Measurements from ENCODE around the gene AK5. TPM values are rescaled to one million over a fixed set of nuclear protein-coding genes. Genes with fewer than 3 reads are reported as not detected.
A peak's percentile ranks its signal among the peaks of the same experiment; 100 is the strongest.

The AK5 gene
- total RNA-seq, 2 experiments from 2014 or later, result 7.0 to 9.1 TPM

GRCh38 chr1:77333501-77333900, 51.7 kb downstream of the AK5 start:
- intact Hi-C loops (cut with micrococcal nuclease), result no loop called here
- Mint-ChIP-seq H3K36me3 (ENCODE audit: low read depth) (peaks cover 13% of the 10 kb centered on the region), H3K9me3 (peaks cover 13% of the 10 kb centered on the region), H3K4me1 (ENCODE audit: low read depth) (peaks cover 14% of the 10 kb centered on the region), H3K27ac (no peak overlapping the region), H3K27me3 (ENCODE audit: low read depth) (no peaks in the 10 kb centered on the region), H3K4me3 (no peak overlapping the region)
- DNase-seq, result no peak
- CTCF ChIA-PET, result no interaction called here

- CTCF ChIA-PET, result no interaction called here
- Mint-ChIP-seq H3K27ac (no peak overlapping the region), H3K9me3 (peaks cover 9% of the 10 kb centered on the region), H3K36me3 (ENCODE audit: low read depth) (peaks cover 15% of the 10 kb centered on the region), H3K4me1 (ENCODE audit: low read depth) (peaks cover 4% of the 10 kb centered on the region), H3K4me3 (no peak overlapping the region), H3K27me3 (ENCODE audit: low read depth) (no peaks in the 10 kb centered on the region)
- intact Hi-C loops (cut with micrococcal nuclease), result no loop called here
- no peak for DNase-seq
Observed at GRCh38 chr1:77336729-77337128, 54.9 kb downstream of the AK5 start.

GRCh38 chr1:77339326-77339725, 57.5 kb downstream of the AK5 start:
- Mint-ChIP-seq H3K36me3 (ENCODE audit: low read depth) (peaks cover 15% of the 10 kb centered on the region), H3K9me3 (peaks cover 6% of the 10 kb centered on the region), H3K4me3 (no peak overlapping the region), H3K4me1 (ENCODE audit: low read depth) (peaks cover 4% of the 10 kb centered on the region), H3K27me3 (ENCODE audit: low read depth) (no peaks in the 10 kb centered on the region), H3K27ac (no peak overlapping the region)
- DNase-seq, result no peak
- intact Hi-C loops (cut with micrococcal nuclease), result no loop called here
- CTCF ChIA-PET, result interaction anchor here (0.6 kb wide), 1 partner anchor 154 kb away, joined by 4 read pairs; no protein-coding TSS in a partner anchor

GRCh38 chr1:77341195-77341594, 59.4 kb downstream of the AK5 start:
- Mint-ChIP-seq H3K4me1 (ENCODE audit: low read depth) (peaks cover 2% of the 10 kb centered on the region), H3K27ac (no peak overlapping the region), H3K4me3 (no peak overlapping the region), H3K9me3 (no peaks in the 10 kb centered on the region), H3K27me3 (ENCODE audit: low read depth) (no peaks in the 10 kb centered on the region), H3K36me3 (ENCODE audit: low read depth) (peaks cover 8% of the 10 kb centered on the region)
- intact Hi-C loops (cut with micrococcal nuclease), result no loop called here
- no peak for DNase-seq
- CTCF ChIA-PET, result no interaction called here

GRCh38 chr1:77342745-77343144, 60.9 kb downstream of the AK5 start:
- no peak for DNase-seq
- intact Hi-C loops (cut with micrococcal nuclease), result no loop called here
- Mint-ChIP-seq H3K27me3 (ENCODE audit: low read depth) (no peaks in the 10 kb centered on the region), H3K36me3 (ENCODE audit: low read depth) (peaks cover 8% of the 10 kb centered on the region), H3K27ac (no peak overlapping the region), H3K4me3 (no peak overlapping the region), H3K4me1 (ENCODE audit: low read depth) (peaks cover 14% of the 10 kb centered on the region), H3K9me3 (no peaks in the 10 kb centered on the region)
- CTCF ChIA-PET, result interaction anchor here (0.6 kb wide), 1 partner anchor 8 kb away, joined by 6 read pairs; no protein-coding TSS in a partner anchor

- Mint-ChIP-seq H3K36me3 (ENCODE audit: low read depth) (peaks cover 12% of the 10 kb centered on the region), H3K4me1 (ENCODE audit: low read depth) (peaks cover 18% of the 10 kb centered on the region), H3K27ac (peak overlapping the region; percentile 1), H3K9me3 (no peaks in the 10 kb centered on the region), H3K4me3 (no peak overlapping the region), H3K27me3 (ENCODE audit: low read depth) (no peaks in the 10 kb centered on the region)
- peak; percentile 69 for DNase-seq
- intact Hi-C loops (cut with micrococcal nuclease), result loop anchor here (5.0 kb wide), 1 partner anchor 85 kb away; no protein-coding TSS in a partner anchor
- CTCF ChIA-PET, result interaction anchor here (0.6 kb wide), 2 partner anchors 18 to 22 kb away, joined by 3 to 4 read pairs; no protein-coding TSS in a partner anchor
Observed at GRCh38 chr1:77347646-77348045, 65.8 kb downstream of the AK5 start.

- H3K27ac Mint-ChIP-seq, result no peak overlapping the region
- peaks cover 21% of the 10 kb centered on the region for H3K4me1 Mint-ChIP-seq (ENCODE audit: low read depth)
Observed at GRCh38 chr1:77348549-77348948, 66.7 kb downstream of the AK5 start.

GRCh38 chr1:77349275-77349674, 67.5 kb downstream of the AK5 start:
- intact Hi-C loops (cut with micrococcal nuclease), result loop anchor here (5.0 kb wide), 1 partner anchor 83 kb away; no protein-coding TSS in a partner anchor
- H3K4me3 Mint-ChIP-seq, result no peak overlapping the region
- H3K27me3 Mint-ChIP-seq (ENCODE audit: low read depth), result no peaks in the 10 kb centered on the region
- peaks cover 25% of the 10 kb centered on the region for H3K4me1 Mint-ChIP-seq (ENCODE audit: low read depth)
- no peak for DNase-seq
- no peaks in the 10 kb centered on the region for H3K9me3 Mint-ChIP-seq
- H3K27ac Mint-ChIP-seq, result no peak overlapping the region
- H3K36me3 Mint-ChIP-seq (ENCODE audit: low read depth), result peaks cover 12% of the 10 kb centered on the region
- CTCF ChIA-PET, result no interaction called here

More at GRCh38 chr1:77348549-77348948, 66.7 kb downstream of the AK5 start:
- H3K27me3 Mint-ChIP-seq (ENCODE audit: low read depth), result no peaks in the 10 kb centered on the region
- no peak for DNase-seq
- intact Hi-C loops (cut with micrococcal nuclease), result loop anchor here (5.0 kb wide), 1 partner anchor 84 kb away; no protein-coding TSS in a partner anchor
- CTCF ChIA-PET, result no interaction called here
- no peak overlapping the region for H3K4me3 Mint-ChIP-seq
- H3K36me3 Mint-ChIP-seq (ENCODE audit: low read depth), result peaks cover 12% of the 10 kb centered on the region
- H3K9me3 Mint-ChIP-seq, result no peaks in the 10 kb centered on the region

GRCh38 chr1:77350012-77350770, 68.4 kb downstream of the AK5 start:
- CTCF ChIA-PET, result no interaction called here
- H3K4me1 Mint-ChIP-seq (ENCODE audit: low read depth), result peaks cover 25% of the 10 kb centered on the region
- no peak overlapping the region for H3K4me3 Mint-ChIP-seq
- H3K27ac Mint-ChIP-seq, result no peak overlapping the region
- DNase-seq, result no peak
- intact Hi-C loops (cut with micrococcal nuclease), result no loop called here
- no peaks in the 10 kb centered on the region for H3K27me3 Mint-ChIP-seq (ENCODE audit: low read depth)
- peaks cover 12% of the 10 kb centered on the region for H3K36me3 Mint-ChIP-seq (ENCODE audit: low read depth)
- H3K9me3 Mint-ChIP-seq, result no peaks in the 10 kb centered on the region

GRCh38 chr1:77354536-77354935, 72.7 kb downstream of the AK5 start:
- Mint-ChIP-seq H3K4me3 (no peak overlapping the region), H3K27ac (no peak overlapping the region), H3K4me1 (ENCODE audit: low read depth) (peaks cover 11% of the 10 kb centered on the region), H3K27me3 (ENCODE audit: low read depth) (no peaks in the 10 kb centered on the region), H3K9me3 (no peaks in the 10 kb centered on the region), H3K36me3 (ENCODE audit: low read depth) (peaks cover 9% of the 10 kb centered on the region)
- intact Hi-C loops (cut with micrococcal nuclease), result no loop called here
- CTCF ChIA-PET, result interaction anchor here (0.6 kb wide), 1 partner anchor 30 kb away, joined by 4 read pairs; no protein-coding TSS in a partner anchor
- DNase-seq, result no peak

- H3K4me1 Mint-ChIP-seq (ENCODE audit: low read depth), result peaks cover 15% of the 10 kb centered on the region
- intact Hi-C loops (cut with micrococcal nuclease), result no loop called here
- no peak overlapping the region for H3K27ac Mint-ChIP-seq
- CTCF ChIA-PET, result no interaction called here
- peaks cover 7% of the 10 kb centered on the region for H3K36me3 Mint-ChIP-seq (ENCODE audit: low read depth)
- H3K4me3 Mint-ChIP-seq, result no peak overlapping the region
- no peak for DNase-seq
- H3K9me3 Mint-ChIP-seq, result no peaks in the 10 kb centered on the region
- H3K27me3 Mint-ChIP-seq (ENCODE audit: low read depth), result no peaks in the 10 kb centered on the region
Observed at GRCh38 chr1:77355010-77355409, 73.2 kb downstream of the AK5 start.

GRCh38 chr1:77356136-77356535, 74.3 kb downstream of the AK5 start:
- H3K9me3 Mint-ChIP-seq, result no peaks in the 10 kb centered on the region
- CTCF ChIA-PET, result no interaction called here
- peaks cover 21% of the 10 kb centered on the region for H3K4me1 Mint-ChIP-seq (ENCODE audit: low read depth)
- no peak for DNase-seq
- H3K27ac Mint-ChIP-seq, result no peak overlapping the region
- no peaks in the 10 kb centered on the region for H3K27me3 Mint-ChIP-seq (ENCODE audit: low read depth)
- no peak overlapping the region for H3K4me3 Mint-ChIP-seq
- intact Hi-C loops (cut with micrococcal nuclease), result no loop called here
- H3K36me3 Mint-ChIP-seq (ENCODE audit: low read depth), result no peaks in the 10 kb centered on the region

GRCh38 chr1:77360256-77360655, 78.4 kb downstream of the AK5 start:
- Mint-ChIP-seq H3K27me3 (ENCODE audit: low read depth) (no peaks in the 10 kb centered on the region), H3K9me3 (peaks cover 2% of the 10 kb centered on the region), H3K27ac (no peak overlapping the region), H3K4me1 (ENCODE audit: low read depth) (peaks cover 12% of the 10 kb centered on the region), H3K4me3 (no peak overlapping the region), H3K36me3 (ENCODE audit: low read depth) (peaks cover 8% of the 10 kb centered on the region)
- CTCF ChIA-PET, result no interaction called here
- intact Hi-C loops (cut with micrococcal nuclease), result no loop called here
- DNase-seq, result no peak
